H9 (cell line): ENCODE data around the gene PRPF4. TPM values are rescaled to one million over a fixed set of nuclear protein-coding genes. Genes with fewer than 3 reads are reported as not detected.

ENCODE experiments used
- DNase-seq: peaks from one replicate; pipeline ENCODE4 v3.0.0-alpha.2; 2017
- H2AFZ ChIP-seq: one replicate; pipeline ENCODE4 v1.6.1; 2013; ENCODE audit warnings: mild to moderate bottlenecking, low read length, control low read depth, moderate library complexity
- H2AK5ac ChIP-seq: 2 replicates; pipeline ENCODE4 v1.6.1; 2013; ENCODE audit warnings: low read length, control low read depth, mixed read lengths; ENCODE audit not compliant: insufficient read length
- H2BK120ac ChIP-seq: one replicate; pipeline ENCODE4 v1.6.1; 2013; ENCODE audit warnings: low read depth, mild to moderate bottlenecking, low read length, control low read depth, inconsistent platforms; ENCODE audit not compliant: poor library complexity, severe bottlenecking
- H2BK12ac ChIP-seq: 2 replicates; pipeline ENCODE4 v1.6.1; 2013; ENCODE audit warnings: low read length, control low read depth, mixed read lengths, low read depth; ENCODE audit not compliant: insufficient read length
- H2BK15ac ChIP-seq: 2 replicates; pipeline ENCODE4 v1.6.1; 2013; ENCODE audit warnings: low read depth, low read length, control low read depth
- H2BK20ac ChIP-seq: one replicate; pipeline ENCODE4 v1.6.1; 2013; ENCODE audit warnings: low read depth, mild to moderate bottlenecking, low read length, control low read depth, inconsistent platforms; ENCODE audit not compliant: poor library complexity, severe bottlenecking
- H2BK5ac ChIP-seq: 2 replicates; pipeline ENCODE4 v1.6.1; 2013; ENCODE audit warnings: low read length, control low read depth, mixed read lengths; ENCODE audit not compliant: insufficient read length
- H3K14ac ChIP-seq: 2 replicates; pipeline ENCODE4 v1.6.1; 2013; ENCODE audit warnings: low read length, control low read depth; ENCODE audit not compliant: insufficient read depth
- H3K18ac ChIP-seq: 2 replicates; pipeline ENCODE4 v1.6.1; 2013; ENCODE audit warnings: low read depth, mild to moderate bottlenecking, mixed read lengths, low read length, control low read depth; ENCODE audit not compliant: insufficient read length
- H3K23ac ChIP-seq: 2 replicates; pipeline ENCODE4 v1.6.1; 2013; ENCODE audit warnings: low read length, control low read depth, mixed read lengths, low read depth; ENCODE audit not compliant: insufficient read length
- H3K23me2 ChIP-seq: 2 replicates; pipeline ENCODE4 v1.6.1; 2013; ENCODE audit warnings: low read depth, mild to moderate bottlenecking, mixed read lengths, low read length, control low read depth; ENCODE audit not compliant: insufficient read length, poor library complexity, severe bottlenecking
- H3K27ac ChIP-seq: 2 replicates; pipeline ENCODE4 v1.5.1; 2013; ENCODE audit warnings: low read length, control low read depth, mixed read lengths, low read depth; ENCODE audit not compliant: insufficient read length
- H3K27me3 ChIP-seq: 2 replicates; pipeline ENCODE4 v1.6.1; 2013; ENCODE audit warnings: low read length, control low read depth, inconsistent platforms; ENCODE audit not compliant: insufficient read depth
- H3K4ac ChIP-seq: 2 replicates; pipeline ENCODE4 v1.6.1; 2013; ENCODE audit warnings: low read depth, mild to moderate bottlenecking, control low read depth, inconsistent platforms, low read length, moderate library complexity
- H3K4me1 ChIP-seq: 2 replicates; pipeline ENCODE4 v1.6.1; 2013; ENCODE audit warnings: low read length, control low read depth, inconsistent platforms; ENCODE audit not compliant: insufficient read depth
- H3K4me2 ChIP-seq: 2 replicates; pipeline ENCODE4 v1.6.1; 2013; ENCODE audit warnings: low read length, control low read depth, mixed read lengths; ENCODE audit not compliant: insufficient read length, insufficient read depth
- H3K56ac ChIP-seq: 2 replicates; pipeline ENCODE4 v1.6.1; 2013; ENCODE audit warnings: low read depth, mild to moderate bottlenecking, mixed read lengths, low read length, control low read depth; ENCODE audit not compliant: insufficient read length
- H3K79me1 ChIP-seq: 2 replicates; pipeline ENCODE4 v1.6.1; 2013; ENCODE audit warnings: low read depth, mild to moderate bottlenecking, moderate library complexity, low read length, control low read depth, inconsistent platforms; ENCODE audit not compliant: insufficient read depth, poor library complexity, severe bottlenecking
- H3K79me2 ChIP-seq: 2 replicates; pipeline ENCODE4 v1.6.1; 2013; ENCODE audit warnings: low read length, control low read depth, inconsistent platforms; ENCODE audit not compliant: insufficient read depth
- H3K9ac ChIP-seq: 2 replicates; pipeline ENCODE4 v1.6.1; 2013; ENCODE audit warnings: low read length, control low read depth, mixed read lengths; ENCODE audit not compliant: insufficient read length; ENCODE audit errors: extremely low read depth
- H3K9me3 ChIP-seq: one replicate; pipeline ENCODE4 v1.6.1; 2013; ENCODE audit warnings: low read depth, low read length, inconsistent platforms; ENCODE audit not compliant: control insufficient read depth
- H3T11ph ChIP-seq: one replicate; pipeline ENCODE4 v1.6.1; 2013; ENCODE audit warnings: mild to moderate bottlenecking, low read length, control low read depth, inconsistent platforms
- H4K20me1 ChIP-seq: one replicate; pipeline ENCODE4 v1.6.1; 2013; ENCODE audit not compliant: control insufficient read depth, insufficient read length, insufficient read depth
- H4K5ac ChIP-seq: 2 replicates; pipeline ENCODE4 v1.6.1; 2013; ENCODE audit warnings: low read depth, mild to moderate bottlenecking, mixed read lengths, low read length, control low read depth; ENCODE audit not compliant: insufficient read length
- H4K8ac ChIP-seq: replicated peaks from 2 replicates; pipeline ENCODE4 v1.6.1; 2013; ENCODE audit warnings: low read length, control low read depth, mixed read lengths, low read depth; ENCODE audit not compliant: insufficient read length
- H4K91ac ChIP-seq: 2 replicates; pipeline ENCODE4 v1.6.1; 2013; ENCODE audit warnings: low read depth, mild to moderate bottlenecking, moderate library complexity, mixed read lengths, low read length, control low read depth; ENCODE audit not compliant: insufficient read length
- H3K27ac Mint-ChIP-seq, 3 experiments: 2 replicates in 2 of 3; 3 replicates in 1 of 3; pipeline ENCODE4 v1.8.0; 2020 to 2021; ENCODE audit warnings: mixed read lengths in 3 of 3, mild to moderate bottlenecking in 1 of 3, moderate library complexity in 1 of 3
- H3K27me3 Mint-ChIP-seq: 2 replicates; pipeline ENCODE4 v1.8.0; 2021; ENCODE audit warnings: low read depth, mild to moderate bottlenecking, moderate library complexity, mixed read lengths
- H3K36me3 Mint-ChIP-seq, 3 experiments: 2 replicates in 2 of 3; 3 replicates in 1 of 3; pipeline ENCODE4 v1.8.0; 2020 to 2021; ENCODE audit warnings: low read depth in 3 of 3, mixed read lengths in 3 of 3; ENCODE audit not compliant: insufficient read depth in 1 of 3
- H3K4me1 Mint-ChIP-seq, 2 experiments: 2 replicates each; pipeline ENCODE4 v1.8.0; 2020; ENCODE audit warnings: mixed read lengths in 2 of 2
- H3K4me3 Mint-ChIP-seq, 2 experiments: 2 replicates in 1 of 2; 3 replicates in 1 of 2; pipeline ENCODE4 v1.8.0; 2020 to 2021; ENCODE audit warnings: mild to moderate bottlenecking in 2 of 2, mixed read lengths in 2 of 2, moderate library complexity in 1 of 2
- H3K9me3 Mint-ChIP-seq, 2 experiments: 2 replicates in 1 of 2; 3 replicates in 1 of 2; pipeline ENCODE4 v1.8.0; 2020; ENCODE audit warnings: mild to moderate bottlenecking in 2 of 2, mixed read lengths in 2 of 2, moderate library complexity in 1 of 2
- CTCF ChIP-seq: fragments of 200-600 bp; sonication (generic); conservative IDR thresholded peaks from 3 replicates; pipeline ENCODE4 v1.8.0; 2021; ENCODE audit warnings: antibody characterized with exemption, mild to moderate bottlenecking
- WGBS: extraction: QIAGEN DNeasy Blood & Tissue Kit; methylation state at CpG from one replicate; pipeline ENCODE4 v1.1.7; 2013; ENCODE audit warnings: missing lambda C conversion rate, low lambda C conversion rate, mixed read lengths; ENCODE audit not compliant: insufficient read length; ENCODE audit errors: extremely low coverage; 5-methylcytosine and 5-hydroxymethylcytosine counted together
- total RNA-seq: library from RNA; stranded (reverse); gene quantifications from 2 replicates; pipeline ENCODE4 v1.2.1, GENCODE V29; 2021

PRPF4 gene
- total RNA-seq, 1 experiment from 2014 or later: 49.8 TPM

DNA sequence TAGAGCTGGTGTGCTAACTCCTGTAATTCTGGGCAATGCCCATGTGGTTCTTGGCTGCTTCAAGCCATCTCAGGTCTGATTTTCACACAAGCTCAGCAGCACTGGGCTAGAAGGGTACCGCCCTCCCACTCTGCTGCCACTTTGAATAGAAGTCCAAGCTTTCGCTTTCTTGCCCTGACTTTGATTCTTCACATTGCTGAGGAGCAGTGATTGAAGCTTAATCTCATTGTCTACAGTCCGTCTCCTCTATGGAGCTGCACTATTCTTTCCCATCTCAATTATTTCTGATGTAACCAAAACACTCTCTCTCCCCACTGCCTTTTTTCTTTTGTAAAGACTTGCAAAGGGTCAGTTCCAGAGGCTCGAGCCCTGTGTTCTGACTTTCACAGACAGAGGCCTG is 40.6 kb downstream of the PRPF4 start:
- no peaks in the 10 kb centered on the region; a peak in 1 of 4 replicates for H3K4me1 Mint-ChIP-seq
- H3K79me2 ChIP-seq: no peaks in the 10 kb centered on the region
- H3K9ac ChIP-seq: no peak overlapping the region
- no peak overlapping the region for H2BK12ac ChIP-seq
- H3K4me1 ChIP-seq: no peaks in the 10 kb centered on the region
- H3K79me1 ChIP-seq: no peaks in the 10 kb centered on the region
- H3K27me3 Mint-ChIP-seq: peaks cover 5% of the 10 kb centered on the region; the same call in 1 of the 2 replicates
- DNase-seq: no peak
- H3K4me3 Mint-ChIP-seq: no peak overlapping the region
- H3K9me3 Mint-ChIP-seq: no peaks in the 10 kb centered on the region
- H4K5ac ChIP-seq: no peak overlapping the region
- no CpG with 5 or more reads among the region's 4 CpGs for WGBS
- H3K18ac ChIP-seq: no peak overlapping the region
- TF ChIP-seq CTCF: no peak
- H3K56ac ChIP-seq: no peak overlapping the region
- H3K27ac ChIP-seq: no peak overlapping the region
- H2AFZ ChIP-seq: no peak overlapping the region
- no peak overlapping the region for H3K4ac ChIP-seq
- no peak overlapping the region for H2BK5ac ChIP-seq
- no peak overlapping the region for H2BK20ac ChIP-seq
- no peak overlapping the region for H4K8ac ChIP-seq
- H3K27me3 ChIP-seq: no peaks in the 10 kb centered on the region
- no peak overlapping the region for H2BK15ac ChIP-seq
- no peak overlapping the region for H3K4me2 ChIP-seq
- no peak overlapping the region for H4K91ac ChIP-seq
- H2BK120ac ChIP-seq: no peak overlapping the region
- H4K20me1 ChIP-seq: no peaks in the 10 kb centered on the region
- no peaks in the 10 kb centered on the region for H3K36me3 Mint-ChIP-seq
- H3K9me3 ChIP-seq: no peaks in the 10 kb centered on the region
- H3K14ac ChIP-seq: no peak overlapping the region
- H3T11ph ChIP-seq: no peak overlapping the region
- no peak overlapping the region for H3K27ac Mint-ChIP-seq
- no peak overlapping the region for H3K23ac ChIP-seq
- H3K23me2 ChIP-seq: no peaks in the 10 kb centered on the region
- no peak overlapping the region for H2AK5ac ChIP-seq
